Measurements from ENCODE around the gene TENM4.

DNA sequence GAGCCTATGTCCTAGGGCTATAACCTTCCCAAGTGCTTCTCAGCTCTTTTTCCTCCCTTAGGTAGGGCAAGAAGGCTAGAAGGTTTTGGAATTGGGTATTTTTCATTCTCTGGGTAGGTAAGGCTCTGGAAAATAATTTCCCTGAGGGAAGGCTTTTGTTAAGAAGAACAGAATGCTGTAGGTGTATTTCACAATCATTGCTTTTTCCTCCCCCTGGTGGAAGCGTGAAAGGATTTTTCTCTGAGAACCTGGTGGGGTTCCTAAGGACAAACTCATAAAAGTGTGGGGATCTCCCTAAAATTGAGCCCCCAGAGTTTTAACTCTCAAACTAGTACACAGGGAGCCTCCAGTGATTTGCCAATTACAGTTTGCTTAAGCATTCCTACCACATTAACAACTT is 825.1 kb downstream of the TENM4 start:
- TF ChIP-seq, protein P1, sequence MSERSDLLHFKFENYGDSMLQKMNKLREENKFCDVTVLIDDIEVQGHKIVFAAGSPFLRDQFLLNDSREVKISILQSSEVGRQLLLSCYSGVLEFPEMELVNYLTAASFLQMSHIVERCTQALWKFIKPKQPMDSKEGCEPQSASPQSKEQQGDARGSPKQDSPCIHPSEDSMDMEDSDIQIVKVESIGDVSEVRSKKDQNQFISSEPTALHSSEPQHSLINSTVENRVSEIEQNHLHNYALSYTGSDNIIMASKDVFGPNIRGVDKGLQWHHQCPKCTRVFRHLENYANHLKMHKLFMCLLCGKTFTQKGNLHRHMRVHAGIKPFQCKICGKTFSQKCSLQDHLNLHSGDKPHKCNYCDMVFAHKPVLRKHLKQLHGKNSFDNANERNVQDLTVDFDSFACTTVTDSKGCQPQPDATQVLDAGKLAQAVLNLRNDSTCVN (tag by site-specific recombination; optimal IDR thresholded peaks at IDR 0.05) = no peak
- TF ChIP-seq, protein P2, sequence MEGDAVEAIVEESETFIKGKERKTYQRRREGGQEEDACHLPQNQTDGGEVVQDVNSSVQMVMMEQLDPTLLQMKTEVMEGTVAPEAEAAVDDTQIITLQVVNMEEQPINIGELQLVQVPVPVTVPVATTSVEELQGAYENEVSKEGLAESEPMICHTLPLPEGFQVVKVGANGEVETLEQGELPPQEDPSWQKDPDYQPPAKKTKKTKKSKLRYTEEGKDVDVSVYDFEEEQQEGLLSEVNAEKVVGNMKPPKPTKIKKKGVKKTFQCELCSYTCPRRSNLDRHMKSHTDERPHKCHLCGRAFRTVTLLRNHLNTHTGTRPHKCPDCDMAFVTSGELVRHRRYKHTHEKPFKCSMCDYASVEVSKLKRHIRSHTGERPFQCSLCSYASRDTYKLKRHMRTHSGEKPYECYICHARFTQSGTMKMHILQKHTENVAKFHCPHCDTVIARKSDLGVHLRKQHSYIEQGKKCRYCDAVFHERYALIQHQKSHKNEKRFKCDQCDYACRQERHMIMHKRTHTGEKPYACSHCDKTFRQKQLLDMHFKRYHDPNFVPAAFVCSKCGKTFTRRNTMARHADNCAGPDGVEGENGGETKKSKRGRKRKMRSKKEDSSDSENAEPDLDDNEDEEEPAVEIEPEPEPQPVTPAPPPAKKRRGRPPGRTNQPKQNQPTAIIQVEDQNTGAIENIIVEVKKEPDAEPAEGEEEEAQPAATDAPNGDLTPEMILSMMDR (tag by site-specific recombination; IDR thresholded peaks at IDR 0.05) = no peak
- TF ChIP-seq SP2 (tag by site-specific recombination; IDR thresholded peaks at IDR 0.05) (no peak), TRIM28 (IDR thresholded peaks at IDR 0.05; ENCODE audit: borderline replicate concordance, low read length) (no peak), YY1 (tag by site-specific recombination; IDR thresholded peaks at IDR 0.05) (no peak)
